Natural killer cell (primary cell): ENCODE measurements around the gene KRTAP20-4. TPM values are rescaled to one million over a fixed set of nuclear protein-coding genes. Genes with fewer than 3 reads are reported as not detected.

ENCODE experiments used
- ATAC-seq, 3 donors: fragments of 150-1000 bp in 2 of 3; fragments of 200-7000 bp in 1 of 3; cut with Tn5 transposase; 1 replicate in 1 of 3; 2 replicates in 2 of 3; pipeline ENCODE4 v1.10.0; 2021; ENCODE audit warnings: mild to moderate bottlenecking in 2 of 3, moderate library complexity in 2 of 3
- DNase-seq, 2 donors: peaks; one replicate each; pipeline versions ENCODE4 v3.0.0 to v3.0.0-alpha.2; 2013 to 2021; ENCODE audit warnings: mixed read lengths in 1 of 2
- H3K27ac ChIP-seq: one replicate; pipeline ENCODE4 v1.5.1; 2013; ENCODE audit warnings: mild to moderate bottlenecking, low read length
- H3K27me3 ChIP-seq: one replicate; pipeline ENCODE4 v1.6.1; 2013; ENCODE audit warnings: low read length; ENCODE audit not compliant: control insufficient read depth, insufficient read depth
- H3K36me3 ChIP-seq: one replicate; pipeline ENCODE4 v1.6.1; 2013; ENCODE audit warnings: low read length; ENCODE audit not compliant: control insufficient read depth, insufficient read depth
- H3K4me1 ChIP-seq: one replicate; pipeline ENCODE4 v1.6.1; 2013; ENCODE audit warnings: low read length; ENCODE audit not compliant: control insufficient read depth, insufficient read depth
- H3K4me3 ChIP-seq: one replicate; pipeline ENCODE4 v1.5.1; 2013; ENCODE audit warnings: low read length
- H3K9me3 ChIP-seq: one replicate; pipeline ENCODE4 v1.6.1; 2013; ENCODE audit warnings: low read length; ENCODE audit not compliant: control insufficient read depth, insufficient read depth
- H3K27ac Mint-ChIP-seq, 2 donors: one replicate each; pipeline ENCODE4 v1.8.0; 2022; ENCODE audit warnings: mild to moderate bottlenecking in 2 of 2, mixed read lengths in 2 of 2, moderate library complexity in 1 of 2
- H3K27me3 Mint-ChIP-seq, 2 donors: one replicate each; pipeline ENCODE4 v1.8.0; 2022; ENCODE audit warnings: low read depth in 2 of 2, mixed read lengths in 2 of 2
- H3K36me3 Mint-ChIP-seq: one replicate; pipeline ENCODE4 v1.8.0; 2022; ENCODE audit warnings: mixed read lengths
- H3K4me1 Mint-ChIP-seq, 2 donors: one replicate each; pipeline ENCODE4 v1.8.0; 2022; ENCODE audit warnings: mixed read lengths in 2 of 2
- H3K4me3 Mint-ChIP-seq: one replicate; pipeline ENCODE4 v1.8.0; 2022; ENCODE audit warnings: mild to moderate bottlenecking, moderate library complexity, mixed read lengths
- H3K9me3 Mint-ChIP-seq, 2 donors: one replicate each; pipeline ENCODE4 v1.8.0; 2022; ENCODE audit warnings: mixed read lengths in 2 of 2
- WGBS: methylation state at CpG from one replicate; pipeline ENCODE4 v1.1.7; 2013; ENCODE audit warnings: missing lambda C conversion rate; ENCODE audit not compliant: insufficient coverage; 5-methylcytosine and 5-hydroxymethylcytosine counted together
- intact Hi-C: fragments of 100-400 bp; cut with micrococcal nuclease; formaldehyde crosslinking; loops from one replicate; pipeline ENCODE4 v1.14.2; 2022
- total RNA-seq, 4 donors: library from RNA; stranded (reverse); fragments of 120-200 nt in 1 of 4; gene quantifications; one replicate each; pipeline versions ENCODE4 v1.2.3 to v1.2.4, GENCODE V29; 2013 to 2022
- TF ChIP-seq, protein P1 (sequence below): fragments of 200-600 bp; IDR thresholded peaks from one replicate; pipeline ENCODE4 v1.8.0; 2022; ENCODE audit warnings: antibody characterized with exemption

Gene KRTAP20-4
- total RNA-seq, 3 donors from 2014 or later (not counting 1 experiment from before 2014, with no cell fraction given) = not detected

DNA sequence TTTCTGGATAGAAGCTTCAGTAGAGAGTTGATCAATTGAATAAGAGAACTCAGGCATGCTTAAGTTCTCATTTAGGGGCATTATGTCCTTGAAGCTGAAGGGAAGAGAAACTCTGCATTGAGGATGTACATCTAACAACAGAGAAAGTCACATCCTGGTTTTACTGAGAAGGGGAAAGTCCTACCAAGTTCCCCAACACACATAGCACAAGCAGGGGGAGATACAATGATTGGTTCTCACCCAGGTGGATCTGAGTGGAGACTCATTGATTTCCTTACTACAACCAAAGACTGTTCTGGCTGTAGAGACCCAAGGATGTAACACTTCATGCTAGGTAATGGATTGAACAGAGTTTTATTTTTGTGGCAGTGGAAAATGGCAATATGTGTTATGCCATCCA is 5.2 kb upstream of the KRTAP20-4 start:
- ATAC-seq (no peak), DNase-seq (no peak)
- Histone ChIP-seq H3K27me3 (no peaks in the 10 kb centered on the region), H3K27ac (no peak overlapping the region), H3K9me3 (peaks cover 4% of the 10 kb centered on the region), H3K4me3 (no peak overlapping the region), H3K36me3 (no peaks in the 10 kb centered on the region), H3K4me1 (no peaks in the 10 kb centered on the region)
- intact Hi-C loops = no loop called here
- no peaks in the 10 kb centered on the region for H3K36me3 Mint-ChIP-seq
- H3K4me3 Mint-ChIP-seq = no peak overlapping the region
- no peaks in the 10 kb centered on the region for H3K4me1 Mint-ChIP-seq
- TF ChIP-seq, protein P1, sequence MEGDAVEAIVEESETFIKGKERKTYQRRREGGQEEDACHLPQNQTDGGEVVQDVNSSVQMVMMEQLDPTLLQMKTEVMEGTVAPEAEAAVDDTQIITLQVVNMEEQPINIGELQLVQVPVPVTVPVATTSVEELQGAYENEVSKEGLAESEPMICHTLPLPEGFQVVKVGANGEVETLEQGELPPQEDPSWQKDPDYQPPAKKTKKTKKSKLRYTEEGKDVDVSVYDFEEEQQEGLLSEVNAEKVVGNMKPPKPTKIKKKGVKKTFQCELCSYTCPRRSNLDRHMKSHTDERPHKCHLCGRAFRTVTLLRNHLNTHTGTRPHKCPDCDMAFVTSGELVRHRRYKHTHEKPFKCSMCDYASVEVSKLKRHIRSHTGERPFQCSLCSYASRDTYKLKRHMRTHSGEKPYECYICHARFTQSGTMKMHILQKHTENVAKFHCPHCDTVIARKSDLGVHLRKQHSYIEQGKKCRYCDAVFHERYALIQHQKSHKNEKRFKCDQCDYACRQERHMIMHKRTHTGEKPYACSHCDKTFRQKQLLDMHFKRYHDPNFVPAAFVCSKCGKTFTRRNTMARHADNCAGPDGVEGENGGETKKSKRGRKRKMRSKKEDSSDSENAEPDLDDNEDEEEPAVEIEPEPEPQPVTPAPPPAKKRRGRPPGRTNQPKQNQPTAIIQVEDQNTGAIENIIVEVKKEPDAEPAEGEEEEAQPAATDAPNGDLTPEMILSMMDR = no peak
- no peaks in the 10 kb centered on the region for H3K27me3 Mint-ChIP-seq
- peaks cover 6 to 9% of the 10 kb centered on the region in 2 donors for H3K9me3 Mint-ChIP-seq
- no peak overlapping the region for H3K27ac Mint-ChIP-seq

DNA sequence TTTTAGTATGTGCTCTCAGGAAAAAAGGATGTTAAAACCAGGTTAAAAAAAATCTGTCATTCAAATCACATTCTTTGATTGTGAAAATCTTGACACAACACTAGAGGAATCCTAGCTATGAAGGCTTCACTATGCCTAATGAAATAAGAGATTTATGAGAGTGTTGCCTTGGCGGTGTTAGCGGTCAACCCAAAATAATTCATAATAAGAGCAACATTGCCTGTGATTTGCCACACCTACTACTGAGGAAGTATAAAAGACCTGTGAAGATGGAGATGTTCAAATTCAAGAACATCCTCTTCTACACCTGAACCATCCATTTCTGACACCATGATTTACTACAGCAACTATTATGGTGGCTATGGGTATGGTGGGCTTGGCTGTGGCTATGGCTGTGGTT is 4.3 kb upstream of the KRTAP20-4 start, which contains the start of gene KRTAP20-1:
KRTAP20-1 (plus strand) TSS at position 301 of the 400 bp plus-strand sequence; CDS start at position 331, 30 bp downstream.
- Histone ChIP-seq H3K9me3 (peaks cover 4% of the 10 kb centered on the region), H3K27me3 (no peaks in the 10 kb centered on the region), H3K27ac (no peak within 1 kb of the TSS), H3K36me3 (no peaks in the 10 kb centered on the region), H3K4me3 (no peak within 1 kb of the TSS), H3K4me1 (no peaks in the 10 kb centered on the region)
- intact Hi-C loops = no loop called here
- TF ChIP-seq, protein P1 = no peak
- no peak within 1 kb of the TSS for H3K4me3 Mint-ChIP-seq
- ATAC-seq = no peak
- no CpG with 5 or more reads among the region's 2 CpGs for WGBS
- H3K27ac Mint-ChIP-seq = no peak within 1 kb of the TSS
- H3K4me1 Mint-ChIP-seq = no peaks in the 10 kb centered on the region
- no peaks in the 10 kb centered on the region for H3K36me3 Mint-ChIP-seq
- H3K27me3 Mint-ChIP-seq = no peaks in the 10 kb centered on the region
- DNase-seq = no peak
- H3K9me3 Mint-ChIP-seq = peaks cover 3 to 4% of the 10 kb centered on the region in 2 donors

DNA sequence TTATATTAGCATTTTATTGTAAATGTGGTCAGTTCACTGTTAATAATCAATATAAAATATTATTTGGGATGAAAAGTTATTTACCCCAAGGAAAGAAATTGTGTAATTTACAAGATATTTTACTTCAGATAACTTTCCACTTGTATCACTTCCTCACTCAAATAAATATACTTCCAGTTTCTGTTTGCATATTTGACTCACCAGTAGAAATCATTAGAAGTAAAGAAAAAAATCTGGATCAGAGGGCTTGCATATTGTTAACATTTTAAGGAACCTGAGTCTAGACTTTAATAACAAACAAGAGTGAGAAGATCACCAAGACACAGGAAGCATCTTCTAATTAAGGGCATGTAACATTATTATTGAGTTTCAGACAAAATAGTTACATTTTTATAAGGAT is 347 bp upstream of the KRTAP20-4 start:
- intact Hi-C loops = no loop called here
- H3K27ac ChIP-seq = no peak overlapping the region
- H3K4me1 Mint-ChIP-seq = no peaks in the 10 kb centered on the region
- H3K27ac Mint-ChIP-seq = no peak overlapping the region
- H3K4me3 ChIP-seq = no peak overlapping the region
- H3K4me3 Mint-ChIP-seq = no peak overlapping the region
- H3K36me3 Mint-ChIP-seq = no peaks in the 10 kb centered on the region
- no peaks in the 10 kb centered on the region for H3K27me3 ChIP-seq
- peaks cover 0 to 6% of the 10 kb centered on the region in 2 donors for H3K9me3 Mint-ChIP-seq
- peaks cover 11% of the 10 kb centered on the region for H3K9me3 ChIP-seq
- ATAC-seq (no peak), DNase-seq (no peak)
- H3K4me1 ChIP-seq = no peaks in the 10 kb centered on the region
- TF ChIP-seq, protein P1 = no peak
- no peaks in the 10 kb centered on the region for H3K36me3 ChIP-seq
- no peaks in the 10 kb centered on the region for H3K27me3 Mint-ChIP-seq

DNA sequence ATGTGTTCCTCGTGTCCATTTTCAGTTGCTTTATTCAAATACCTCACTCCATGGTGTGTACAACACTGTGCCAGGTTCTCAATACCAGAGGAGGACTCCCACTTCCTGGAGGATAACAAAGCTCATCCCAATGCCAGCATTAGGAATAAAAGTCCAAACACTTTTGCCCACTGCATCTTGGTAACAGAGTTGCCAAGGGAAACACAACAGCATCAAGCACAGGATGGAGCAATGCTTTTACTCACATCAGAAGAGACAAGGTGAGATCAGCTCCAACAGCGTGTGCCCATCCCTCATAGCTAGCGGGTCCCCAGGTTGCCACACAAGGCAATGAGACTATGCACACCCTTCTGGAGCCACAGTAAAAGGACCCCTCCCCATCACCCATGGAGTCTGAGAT is 2.9 kb downstream of the KRTAP20-4 start:
- H3K27me3 ChIP-seq = no peaks in the 10 kb centered on the region
- no peaks in the 10 kb centered on the region for H3K4me1 ChIP-seq
- peaks cover 3 to 10% of the 10 kb centered on the region in 2 donors for H3K9me3 Mint-ChIP-seq
- H3K36me3 ChIP-seq = no peaks in the 10 kb centered on the region
- no peaks in the 10 kb centered on the region for H3K4me1 Mint-ChIP-seq
- TF ChIP-seq, protein P1 = no peak
- no peak overlapping the region for H3K27ac Mint-ChIP-seq
- peaks cover 9% of the 10 kb centered on the region for H3K36me3 Mint-ChIP-seq
- no peak overlapping the region for H3K27ac ChIP-seq
- 89% methylated on average over 3 of the region's 3 CpGs for WGBS
- no peaks in the 10 kb centered on the region for H3K27me3 Mint-ChIP-seq
- intact Hi-C loops = no loop called here
- DNase-seq (no peak), ATAC-seq (no peak)
- H3K9me3 ChIP-seq = peaks cover 16% of the 10 kb centered on the region
- H3K4me3 Mint-ChIP-seq = no peak overlapping the region
- no peak overlapping the region for H3K4me3 ChIP-seq
